ENCODE measurements around the gene KLHL14. TPM values are rescaled to one million over a fixed set of nuclear protein-coding genes. Genes with fewer than 3 reads are reported as not detected.

KLHL14 gene
- total RNA-seq, 4 donors from 2014 or later = 0.27 to 1.2 (median 0.33) TPM

DNA sequence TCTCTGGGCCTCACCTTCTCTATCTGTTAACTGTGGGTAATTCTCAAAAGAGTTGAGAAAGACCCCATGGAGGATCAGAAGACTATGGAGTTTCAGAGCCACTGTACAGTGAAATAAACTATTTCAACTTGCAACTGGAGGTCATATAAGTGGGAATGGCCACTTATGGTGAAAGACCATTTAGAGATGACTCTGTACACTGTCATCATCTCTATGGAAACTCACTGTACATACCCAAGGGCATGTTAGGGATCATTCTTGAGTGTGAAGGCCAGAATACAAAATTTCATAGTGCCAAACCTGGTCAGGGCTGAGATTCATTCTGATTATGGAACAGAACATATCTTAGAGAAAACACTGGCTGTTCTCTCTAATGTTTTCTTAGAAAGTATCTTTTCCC, 149.3 kb downstream of the KLHL14 start:
- no peak for ATAC-seq

More for the DNA sequence above, 149.3 kb downstream of the KLHL14 start:
- Histone ChIP-seq H3K27ac (no peak overlapping the region), H3K27me3 (no peaks in the 10 kb centered on the region), H3K36me3 (no peaks in the 10 kb centered on the region), H3K9me3 (no peaks in the 10 kb centered on the region), H3K4me3 (no peak overlapping the region), H3K4me1 (no peaks in the 10 kb centered on the region)
- TF ChIP-seq EP300 (IDR thresholded peaks at IDR 0.05) = no peak
- TF ChIP-seq POLR2AphosphoS5 (IDR thresholded peaks at IDR 0.05) = no peak
- TF ChIP-seq POLR2A (IDR thresholded peaks at IDR 0.05) = no peak
- TF ChIP-seq, protein P1, sequence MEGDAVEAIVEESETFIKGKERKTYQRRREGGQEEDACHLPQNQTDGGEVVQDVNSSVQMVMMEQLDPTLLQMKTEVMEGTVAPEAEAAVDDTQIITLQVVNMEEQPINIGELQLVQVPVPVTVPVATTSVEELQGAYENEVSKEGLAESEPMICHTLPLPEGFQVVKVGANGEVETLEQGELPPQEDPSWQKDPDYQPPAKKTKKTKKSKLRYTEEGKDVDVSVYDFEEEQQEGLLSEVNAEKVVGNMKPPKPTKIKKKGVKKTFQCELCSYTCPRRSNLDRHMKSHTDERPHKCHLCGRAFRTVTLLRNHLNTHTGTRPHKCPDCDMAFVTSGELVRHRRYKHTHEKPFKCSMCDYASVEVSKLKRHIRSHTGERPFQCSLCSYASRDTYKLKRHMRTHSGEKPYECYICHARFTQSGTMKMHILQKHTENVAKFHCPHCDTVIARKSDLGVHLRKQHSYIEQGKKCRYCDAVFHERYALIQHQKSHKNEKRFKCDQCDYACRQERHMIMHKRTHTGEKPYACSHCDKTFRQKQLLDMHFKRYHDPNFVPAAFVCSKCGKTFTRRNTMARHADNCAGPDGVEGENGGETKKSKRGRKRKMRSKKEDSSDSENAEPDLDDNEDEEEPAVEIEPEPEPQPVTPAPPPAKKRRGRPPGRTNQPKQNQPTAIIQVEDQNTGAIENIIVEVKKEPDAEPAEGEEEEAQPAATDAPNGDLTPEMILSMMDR (IDR thresholded peaks at IDR 0.05) = no peak

Small RNA genes within 50 kb of the gene (small RNA-seq; reads per million reads assigned to genes)
- gene AC012123.2 = 0 reads per million in 4 donors
